GM12872 (cell line): ENCODE data around the gene TNFSF11.

Experiments
- CTCF ChIP-seq: IDR thresholded peaks from 3 replicates; pipeline ENCODE4 v1.5.1; 2011; ENCODE audit warnings: low read depth, mild to moderate bottlenecking, low read length, moderate library complexity; ENCODE audit not compliant: insufficient read depth

TNFSF11 gene

GRCh38 chr13:42574011-42574410 is at the start of gene TNFSF11:
TSS of gene TNFSF11 (plus strand) at chr13:42574152. CDS start at chr13:42574304, 152 bp downstream.
- TF ChIP-seq CTCF: no peak

GRCh38 chr13:42524487-42525034 is 49.4 kb upstream of the TNFSF11 start:
- no peak for TF ChIP-seq CTCF

- no peak for TF ChIP-seq CTCF
These were observed 48.9 kb upstream of the TNFSF11 start for GRCh38 chr13:42525035-42525504.

- TF ChIP-seq CTCF: no peak
These were observed 47.7 kb upstream of the TNFSF11 start for GRCh38 chr13:42526276-42526675.

GRCh38 chr13:42526804-42527203 is 47.1 kb upstream of the TNFSF11 start:
- TF ChIP-seq CTCF: no peak

- no peak for TF ChIP-seq CTCF
These were observed 41.2 kb upstream of the TNFSF11 start for GRCh38 chr13:42532561-42533335.

GRCh38 chr13:42533336-42533591 is 40.7 kb upstream of the TNFSF11 start:
- TF ChIP-seq CTCF: no peak
